Stomach (tissue), 4 donors: ENCODE data around the gene SAMD3.

Experiments
- EP300 ChIP-seq: sonication (generic); formaldehyde crosslinking; IDR thresholded peaks from one replicate; pipeline ENCODE4 v1.6.1; 2017; ENCODE audit warnings: antibody characterized with exemption
- POLR2A ChIP-seq, 4 donors: fragments of 450-650 bp; IDR thresholded peaks; one replicate each; pipeline ENCODE4 v1.6.1; 2016; ENCODE audit warnings: antibody characterized with exemption in 4 of 4, control low read depth in 2 of 4, mild to moderate bottlenecking in 1 of 4, moderate library complexity in 1 of 4
- POLR2AphosphoS5 ChIP-seq, 3 donors: sonication (generic); formaldehyde crosslinking; IDR thresholded peaks; one replicate each; pipeline ENCODE4 v1.6.1; 2016; ENCODE audit warnings: antibody characterized with exemption in 3 of 3
- TF ChIP-seq, protein P1 (sequence below), 7 experiments: fragments of 450-650 bp in 4 of 7; fragments of 200-600 bp in 3 of 7; sonication (generic) in 3 of 7; IDR thresholded peaks; one replicate each; pipeline ENCODE4 v1.5.1; 2016 to 2019; ENCODE audit warnings: antibody characterized with exemption in 7 of 7, control low read depth in 2 of 7, mild to moderate bottlenecking in 1 of 7

DNA sequence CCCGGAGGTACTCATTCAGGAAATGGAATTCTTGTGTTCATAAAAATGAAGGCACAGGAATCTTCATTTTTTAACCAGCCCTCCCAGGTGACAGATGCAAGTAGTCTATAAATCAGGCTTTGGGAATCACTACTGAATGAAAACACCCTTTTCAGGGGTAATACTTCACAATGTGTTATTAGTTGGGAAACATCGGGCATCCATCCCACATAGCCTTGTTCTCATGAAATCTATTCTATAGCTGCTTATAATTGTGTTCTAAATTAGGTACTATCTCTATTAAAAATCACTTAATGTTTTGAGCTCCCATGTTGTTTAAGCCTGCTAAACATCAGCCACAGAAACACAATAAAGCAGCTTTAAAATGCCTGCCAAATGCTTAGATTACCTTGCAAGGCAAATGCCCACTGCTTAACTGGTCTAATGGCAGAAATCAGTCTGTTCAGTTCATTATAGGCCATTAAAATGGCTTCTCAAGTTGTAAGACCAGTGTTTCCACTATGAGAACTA is 109.5 kb downstream of the SAMD3 start:
- TF ChIP-seq, protein P1, sequence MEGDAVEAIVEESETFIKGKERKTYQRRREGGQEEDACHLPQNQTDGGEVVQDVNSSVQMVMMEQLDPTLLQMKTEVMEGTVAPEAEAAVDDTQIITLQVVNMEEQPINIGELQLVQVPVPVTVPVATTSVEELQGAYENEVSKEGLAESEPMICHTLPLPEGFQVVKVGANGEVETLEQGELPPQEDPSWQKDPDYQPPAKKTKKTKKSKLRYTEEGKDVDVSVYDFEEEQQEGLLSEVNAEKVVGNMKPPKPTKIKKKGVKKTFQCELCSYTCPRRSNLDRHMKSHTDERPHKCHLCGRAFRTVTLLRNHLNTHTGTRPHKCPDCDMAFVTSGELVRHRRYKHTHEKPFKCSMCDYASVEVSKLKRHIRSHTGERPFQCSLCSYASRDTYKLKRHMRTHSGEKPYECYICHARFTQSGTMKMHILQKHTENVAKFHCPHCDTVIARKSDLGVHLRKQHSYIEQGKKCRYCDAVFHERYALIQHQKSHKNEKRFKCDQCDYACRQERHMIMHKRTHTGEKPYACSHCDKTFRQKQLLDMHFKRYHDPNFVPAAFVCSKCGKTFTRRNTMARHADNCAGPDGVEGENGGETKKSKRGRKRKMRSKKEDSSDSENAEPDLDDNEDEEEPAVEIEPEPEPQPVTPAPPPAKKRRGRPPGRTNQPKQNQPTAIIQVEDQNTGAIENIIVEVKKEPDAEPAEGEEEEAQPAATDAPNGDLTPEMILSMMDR (IDR thresholded peaks at IDR 0.05), result no peak
- TF ChIP-seq POLR2A (IDR thresholded peaks at IDR 0.05) (no peak), EP300 (no peak), POLR2AphosphoS5 (IDR thresholded peaks at IDR 0.05) (no peak)
